ENCODE data around the gene HIP1R. TPM values are rescaled to one million over a fixed set of nuclear protein-coding genes. Genes with fewer than 3 reads are reported as not detected.

HIP1R gene
- total and polyA plus RNA-seq, 2 of the 4 experiments (the other 2 are of a cell fraction), result 13.8 to 18.5 TPM

DNA sequence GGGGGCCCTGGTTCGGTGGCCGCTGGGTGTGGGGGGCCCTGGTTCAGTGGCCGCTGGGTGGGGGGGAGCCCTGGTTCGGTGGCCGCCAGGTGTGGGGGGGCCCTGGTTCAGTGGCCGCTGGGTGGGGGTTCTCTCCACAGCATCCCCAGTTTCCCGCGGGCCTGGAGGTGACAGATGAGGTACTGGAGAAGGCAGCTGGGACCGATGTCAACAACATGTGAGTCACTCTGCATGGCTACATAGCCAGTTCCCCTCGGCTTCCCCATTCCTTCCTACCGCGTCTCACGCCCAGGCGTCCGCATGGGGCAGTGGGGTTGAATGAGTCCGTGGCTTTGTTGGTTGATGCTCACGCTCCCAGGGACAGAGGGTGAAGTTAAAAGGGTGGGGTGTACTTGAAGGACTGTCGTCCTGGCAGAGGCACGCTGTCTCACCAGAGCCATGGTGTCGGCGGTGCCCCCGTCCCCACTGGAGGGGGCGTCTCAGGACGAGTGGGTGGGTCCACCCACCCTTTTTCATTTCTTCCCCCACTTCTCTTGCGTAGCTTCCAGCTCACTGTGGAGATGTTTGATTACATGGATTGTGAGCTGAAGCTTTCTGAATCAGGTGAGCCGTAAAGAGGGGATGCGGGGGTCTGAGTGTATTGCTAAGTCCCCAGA, 15.6 kb downstream of the HIP1R start:
- peak overlapping the region; percentile 52; the same call in 1 of the 3 replicates for H2BK15ac ChIP-seq (ENCODE audit: low read depth, low read length)
- BruUV-seq (replicated peaks), result no TSS peak
- no peak overlapping the region for H3K23ac ChIP-seq (ENCODE audit: low read depth, low read length)
- in situ Hi-C loops (cut with MboI; ENCODE audit: low sequenced_read_pairs) (no loop called here), intact Hi-C loops (cut with micrococcal nuclease) (no loop called here), dilution Hi-C loops (cut with HindIII; ENCODE audit: low sequenced_read_pairs, unreplicated experiment) (no loop called here)
- ChIA-PET CTCF (no interaction called here), POLR2A (ENCODE audit: unreplicated experiment) (no interaction called here)
- no peak overlapping the region; a peak in 1 of 4 replicates for H4K8ac ChIP-seq (ENCODE audit: low read depth in 2 of 2, low read length in 2 of 2)
- no peaks in the 10 kb centered on the region for H3K27me3 ChIP-seq (ENCODE audit: control insufficient read depth, insufficient read depth, low read length)
- no peak overlapping the region for H3K9ac ChIP-seq (ENCODE audit: low read depth, low read length)
- peak overlapping the region; percentile 43; the same call in 1 of the 2 replicates for H2AK5ac ChIP-seq (ENCODE audit: low read depth, low read length)
- TF ChIP-seq MXI1 (IDR thresholded peaks at IDR 0.05; ENCODE audit: borderline replicate concordance, low read depth, low read length), result no peak
- TF ChIP-seq FOS (IDR thresholded peaks at IDR 0.05; ENCODE audit: low read depth, low read length), result 0 out of 2 replicates have a peak, but pooled peaks have one; percentile 17
- TF ChIP-seq RCOR1 (IDR thresholded peaks at IDR 0.05; ENCODE audit: insufficient replicate concordance, low read length), result no peak
- no peaks in the 10 kb centered on the region for H3K36me3 ChIP-seq (ENCODE audit: control insufficient read depth, insufficient read depth, low read length)
- H3K18ac ChIP-seq (ENCODE audit: low read depth, low read length), result no peak overlapping the region
- H2BK5ac ChIP-seq (ENCODE audit: low read depth, low read length, poor library complexity, severe bottlenecking), result no peak overlapping the region
- no peak overlapping the region for H4K91ac ChIP-seq (ENCODE audit: insufficient read depth, low read depth, low read length)
- H4K20me1 ChIP-seq (ENCODE audit: insufficient read depth, low read length), result no peaks in the 10 kb centered on the region; the same call in 1 of the 2 replicates
- H3K4me2 ChIP-seq (ENCODE audit: low read depth, low read length), result no peak overlapping the region
- H2BK20ac ChIP-seq (ENCODE audit: low read depth, low read length), result no peak overlapping the region
- H2AK9ac ChIP-seq (replicated peaks; ENCODE audit: low read depth, low read length, poor library complexity), result peak overlapping the region; percentile 87
- no peak overlapping the region for H3K56ac ChIP-seq (ENCODE audit: extremely low read depth, insufficient read depth, low read length)
- H3K79me1 ChIP-seq (ENCODE audit: low read depth in 1 of 2, low read length in 2 of 2), result peaks cover 0 to 7% of the 10 kb centered on the region in 2 experiments; a peak in 2 of 4 replicates
- peaks cover 13% of the 10 kb centered on the region for H3K9me1 ChIP-seq (ENCODE audit: insufficient read depth, low read length)
- no peak overlapping the region for H3K27ac ChIP-seq (ENCODE audit: insufficient read depth, low read length)
- ATAC-seq (ENCODE audit: low read depth) (peak; percentile 31; the same call in 1 of the 2 replicates), DNase-seq (peak; percentile 71)
- H4K5ac ChIP-seq (ENCODE audit: low read depth, low read length), result no peak overlapping the region
- 0 out of 2 replicates have a peak overlapping the region, but pooled peaks have one; percentile 9 for H2BK120ac ChIP-seq (ENCODE audit: low read depth, low read length)
- H3K14ac ChIP-seq (replicated peaks; ENCODE audit: low read depth, low read length), result no peak overlapping the region
- no peaks in the 10 kb centered on the region for H3K9me3 ChIP-seq (ENCODE audit: control insufficient read depth, insufficient read depth, low read length)
- H3K4me1 ChIP-seq (ENCODE audit: control insufficient read depth, insufficient read depth, low read length), result peaks cover 13% of the 10 kb centered on the region
- peak overlapping the region; percentile 20; the same call in 1 of the 2 replicates for H3K4ac ChIP-seq (ENCODE audit: low read depth, low read length)
- no peak overlapping the region for H3K4me3 ChIP-seq (ENCODE audit: insufficient read depth, low read depth, low read length)
- 100% methylated on average over 1 of the region's 27 CpGs; no CpG with 5 or more reads in 1 of the 2 experiments for WGBS, 2 experiments (ENCODE audit: extremely low coverage in 2 of 2, insufficient read length in 1 of 2)
- H2AFZ ChIP-seq (replicated peaks; ENCODE audit: low read length, poor library complexity), result peak overlapping the region; percentile 79

Data from IMR-90 (cell line).